ENCODE measurements around the gene STK17B. TPM values are rescaled to one million over a fixed set of nuclear protein-coding genes. Genes with fewer than 3 reads are reported as not detected.
"Not testable (repeated sequence)": the region's sequence is repeated elsewhere in the genome, so short reads cannot be mapped to it uniquely, and the experiment has no call there.

STK17B gene
- 43.4 and 47.7 TPM in 2 replicates for total RNA-seq (2014; rRNA removed; shearing (Covaris generic))

GRCh38 chr2:196171248-196171871 is at the start of gene STK17B:
Gene STK17B (minus strand): TSS chr2:196171578. CDS start chr2:196163383, 8,195 bp downstream.
- peak; percentile 97 for DNase-seq (ENCODE audit: low read depth)

- DNase-seq (ENCODE audit: low read depth) = no peak
Observed at GRCh38 chr2:196220671-196221070, 49.3 kb upstream of the STK17B start.

- DNase-seq (ENCODE audit: low read depth) = no peak
Observed at GRCh38 chr2:196219671-196220070, 48.3 kb upstream of the STK17B start.

GRCh38 chr2:196218106-196218505 is 46.7 kb upstream of the STK17B start:
- DNase-seq (ENCODE audit: low read depth) = no peak

- DNase-seq (ENCODE audit: low read depth) = no peak
Observed at GRCh38 chr2:196217116-196217515, 45.7 kb upstream of the STK17B start.

GRCh38 chr2:196215376-196215775 is 44.0 kb upstream of the STK17B start:
- no peak for DNase-seq (ENCODE audit: low read depth)

- no peak for DNase-seq (ENCODE audit: low read depth)
Observed at GRCh38 chr2:196214156-196214555, 42.8 kb upstream of the STK17B start.

GRCh38 chr2:196213252-196213980 is 42.0 kb upstream of the STK17B start:
- no peak for DNase-seq (ENCODE audit: low read depth)

- no peak for DNase-seq (ENCODE audit: low read depth)
Observed at GRCh38 chr2:196208915-196209314, 37.5 kb upstream of the STK17B start.

- no peak for DNase-seq (ENCODE audit: low read depth)
Observed at GRCh38 chr2:196206804-196207203, 35.4 kb upstream of the STK17B start.

GRCh38 chr2:196205881-196206435 is 34.6 kb upstream of the STK17B start:
- DNase-seq (ENCODE audit: low read depth) = no peak

- no peak for DNase-seq (ENCODE audit: low read depth)
Observed at GRCh38 chr2:196205011-196205766, 33.8 kb upstream of the STK17B start.

GRCh38 chr2:196201229-196202009 is 30.0 kb upstream of the STK17B start:
- DNase-seq (ENCODE audit: low read depth) = no peak

GRCh38 chr2:196200557-196200956 is 29.2 kb upstream of the STK17B start:
- DNase-seq (ENCODE audit: low read depth) = no peak

GRCh38 chr2:196195758-196196157 is 24.4 kb upstream of the STK17B start:
- DNase-seq (ENCODE audit: low read depth) = no peak

GRCh38 chr2:196195302-196195701 is 23.9 kb upstream of the STK17B start:
- no peak for DNase-seq (ENCODE audit: low read depth)

- no peak for DNase-seq (ENCODE audit: low read depth)
Observed at GRCh38 chr2:196191541-196191940, 20.2 kb upstream of the STK17B start.

GRCh38 chr2:196187898-196188458 is 16.6 kb upstream of the STK17B start:
- DNase-seq (ENCODE audit: low read depth) = no peak

- not testable (repeated sequence) for DNase-seq (ENCODE audit: low read depth)
Observed at GRCh38 chr2:196187175-196187700, 15.9 kb upstream of the STK17B start.

GRCh38 chr2:196186266-196186980 is 15.0 kb upstream of the STK17B start:
- DNase-seq (ENCODE audit: low read depth) = no peak
